Mucosa of gallbladder (tissue), 1 donor: Measurements from ENCODE around the gene MUC5AC. TPM values are rescaled to one million over a fixed set of nuclear protein-coding genes. Genes with fewer than 3 reads are reported as not detected.

Source experiments
- DNase-seq: peaks from one replicate; pipeline ENCODE4 v3.0.0-alpha.2; 2020; ENCODE audit warnings: low spot score
- total RNA-seq: library from RNA; stranded (reverse); gene quantifications from one replicate; pipeline ENCODE4 v1.2.1, GENCODE V29; 2021
- donor health status: DM: no; HTN: no; CAD: no.

Gene MUC5AC
- total RNA-seq, 1 donor from 2014 or later = 18.6 TPM

DNA sequence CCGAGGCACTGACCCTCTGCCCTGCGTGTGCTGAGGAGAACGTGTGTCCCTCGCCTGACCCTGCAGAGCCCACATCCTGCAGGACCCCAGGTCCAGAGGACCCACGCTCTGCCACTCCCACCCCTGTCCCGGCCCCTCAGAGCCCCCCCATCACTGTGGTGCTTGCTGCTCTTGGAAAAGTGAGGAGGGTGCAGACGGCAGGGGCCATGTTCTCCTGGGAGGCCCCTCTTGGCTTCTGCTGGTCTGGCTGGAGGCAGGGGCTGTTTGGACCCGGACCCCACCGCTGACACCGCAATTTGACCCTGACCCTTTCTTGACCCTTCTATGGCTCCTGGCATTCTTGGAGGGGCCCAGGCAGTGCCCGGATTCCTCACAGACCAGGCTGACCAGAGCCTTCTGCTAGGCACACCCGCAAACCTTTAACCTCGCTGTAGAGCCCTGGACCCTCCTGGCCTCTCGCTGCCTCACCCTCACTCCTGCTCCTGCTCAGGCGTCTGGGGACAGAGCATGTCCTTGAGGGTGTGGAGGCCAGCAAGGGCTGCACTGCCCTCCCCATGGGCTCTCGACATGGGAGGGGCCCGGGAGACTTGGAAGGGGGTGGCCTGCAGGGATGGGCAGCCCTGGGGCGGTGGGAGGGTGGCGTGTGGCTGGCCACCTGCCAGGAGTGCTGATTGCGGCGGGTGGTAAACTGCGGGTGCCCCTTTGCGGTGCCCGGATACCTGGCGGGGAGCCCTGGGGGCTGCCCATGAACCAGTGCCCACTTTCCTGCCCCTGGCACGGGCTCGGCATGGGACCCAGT lies 37.0 kb upstream of the MUC5AC start:
- no peak for DNase-seq

GRCh38 chr11:1121331-1121812 lies 36.4 kb upstream of the MUC5AC start:
- no peak for DNase-seq

DNA sequence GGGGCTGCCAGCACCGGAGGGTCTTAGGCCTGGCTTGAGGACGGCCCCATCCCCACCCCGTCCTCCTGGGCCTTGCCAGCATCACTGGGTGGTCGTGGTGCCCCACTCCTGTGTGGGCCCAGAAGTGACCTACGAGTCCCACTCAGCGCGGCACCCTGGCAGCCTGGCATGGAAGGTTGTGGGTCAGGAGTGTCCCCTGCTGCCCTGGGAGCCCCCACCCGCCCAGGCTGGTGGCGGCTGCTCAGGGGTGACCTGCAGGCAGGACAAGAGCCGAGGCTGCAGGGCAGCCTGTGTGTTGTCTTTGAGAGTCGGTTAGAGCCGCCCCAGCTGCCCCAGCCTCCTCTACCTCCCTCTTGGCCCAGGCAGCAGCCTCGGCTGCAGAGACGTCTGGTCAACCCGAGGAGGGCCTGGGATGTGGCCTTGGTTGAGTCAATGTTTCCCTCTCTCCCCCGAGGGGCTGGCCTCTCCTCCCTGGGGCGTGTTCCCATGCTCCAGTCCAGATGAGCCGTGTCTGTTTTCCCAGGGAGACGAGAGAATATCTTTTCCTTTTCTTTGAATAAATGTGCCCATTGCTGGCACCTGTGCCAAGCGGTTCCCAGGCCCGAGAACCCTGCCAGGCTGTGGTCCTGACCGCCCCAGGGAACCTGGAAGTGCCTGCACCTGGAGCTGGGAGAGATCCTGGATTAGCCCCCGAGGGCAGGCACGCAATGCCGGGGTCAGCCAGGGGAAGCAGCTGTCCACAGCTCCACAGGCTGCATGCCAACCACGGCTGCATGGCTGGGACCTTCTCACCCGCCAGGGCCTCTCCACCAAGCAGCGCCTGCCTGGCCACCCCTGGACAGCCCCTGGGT lies 35.7 kb upstream of the MUC5AC start:
- DNase-seq = no peak

GRCh38 chr11:1122664-1123002 lies 35.1 kb upstream of the MUC5AC start:
- DNase-seq = no peak

GRCh38 chr11:1123970-1124369 lies 33.8 kb upstream of the MUC5AC start:
- DNase-seq = no peak

GRCh38 chr11:1125803-1126202 lies 31.9 kb upstream of the MUC5AC start:
- no peak for DNase-seq

- no peak for DNase-seq
Measured at GRCh38 chr11:1126491-1126926, 31.2 kb upstream of the MUC5AC start.

DNA sequence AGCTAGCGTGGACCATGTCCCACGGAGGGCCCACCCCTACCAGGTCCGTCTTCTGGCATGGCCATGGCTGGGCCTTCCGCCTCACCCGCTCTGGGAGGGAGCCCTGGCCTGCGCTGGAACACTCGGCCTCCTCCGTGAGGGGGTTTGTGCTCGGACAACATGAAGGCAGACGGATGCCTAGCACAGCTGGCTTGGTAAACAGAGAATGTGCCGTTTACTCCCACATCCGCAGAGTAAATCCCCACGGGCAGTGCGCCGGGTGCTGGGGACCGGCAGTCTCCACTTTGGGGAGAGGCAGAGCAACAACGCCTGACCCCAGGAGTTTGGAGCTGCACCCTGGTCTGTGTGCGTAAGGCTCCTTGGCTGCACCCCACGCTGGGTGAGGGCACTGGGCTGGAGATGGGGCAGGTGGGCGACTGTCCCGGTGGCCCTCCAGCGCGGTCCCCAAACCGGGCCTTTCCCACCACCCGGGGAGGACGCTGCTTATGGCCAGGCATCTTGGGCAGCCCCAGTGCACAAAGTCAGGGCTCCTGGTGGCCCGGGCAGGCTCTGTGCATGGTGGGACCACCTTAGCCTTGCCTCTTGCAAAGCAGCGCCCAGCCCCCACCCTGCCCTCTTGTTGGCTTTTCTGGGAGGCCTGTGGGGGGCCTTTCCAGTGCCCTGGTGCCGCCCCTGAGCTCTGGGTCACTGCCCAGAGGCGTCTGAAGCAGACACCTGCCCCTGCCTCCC lies 30.7 kb upstream of the MUC5AC start:
- no peak for DNase-seq

GRCh38 chr11:1127664-1128162 lies 30.0 kb upstream of the MUC5AC start:
- DNase-seq = no peak

- no peak for DNase-seq
Measured at GRCh38 chr11:1128311-1129142, 29.2 kb upstream of the MUC5AC start.

DNA sequence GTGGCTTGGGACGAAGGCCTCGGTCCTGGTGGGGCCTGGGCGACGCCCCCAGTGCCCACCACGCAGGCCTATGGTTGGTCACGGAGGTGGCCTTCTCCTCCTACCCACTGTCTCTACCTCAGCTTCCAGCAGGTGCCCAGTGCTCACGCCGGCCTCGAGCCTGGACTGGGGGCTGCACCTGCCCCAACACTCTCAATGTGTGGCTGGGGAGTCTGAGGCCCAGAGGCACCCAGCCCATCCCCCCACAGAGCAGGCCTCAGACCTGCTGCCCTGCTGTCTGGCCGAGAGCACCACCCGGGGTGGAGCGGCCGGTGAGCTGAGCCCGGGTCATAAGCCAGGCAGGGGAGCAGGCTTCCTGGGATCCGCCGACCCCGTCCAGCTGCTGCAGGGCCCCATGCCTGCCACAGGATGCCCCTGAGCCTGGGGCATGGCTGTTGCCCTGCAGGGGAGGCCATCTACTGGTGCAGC lies 28.6 kb upstream of the MUC5AC start:
- DNase-seq = no peak

DNA sequence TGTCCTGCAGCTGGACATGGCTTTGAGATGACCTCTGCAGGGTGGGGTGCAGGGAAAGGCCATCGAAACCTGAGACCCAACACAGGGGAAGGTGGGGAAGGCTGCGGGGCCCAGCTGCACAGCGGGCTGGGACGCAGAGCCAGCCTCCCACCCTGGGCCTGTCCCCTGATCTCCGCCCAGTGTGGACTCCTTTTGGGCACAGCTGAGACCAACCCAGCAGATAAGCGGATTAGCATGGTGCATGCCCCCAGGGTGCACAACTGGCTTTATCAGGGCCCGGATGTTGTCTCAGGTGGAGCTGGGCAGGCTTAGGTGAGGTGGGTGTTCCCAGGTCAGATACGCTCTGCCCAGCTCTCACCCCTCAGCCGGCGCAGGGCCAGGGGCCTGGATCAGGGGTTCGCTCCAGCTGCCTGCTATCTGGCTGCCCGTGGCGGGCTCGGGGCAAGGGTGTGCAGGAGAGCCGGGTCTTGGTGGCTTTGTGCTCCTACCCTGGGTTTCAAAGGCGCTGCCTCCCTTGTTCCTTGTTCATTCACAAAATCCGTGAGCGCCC lies 28.1 kb upstream of the MUC5AC start:
- no peak for DNase-seq

- peak; percentile 9 for DNase-seq
Measured at GRCh38 chr11:1130276-1131032, 27.3 kb upstream of the MUC5AC start.

DNA sequence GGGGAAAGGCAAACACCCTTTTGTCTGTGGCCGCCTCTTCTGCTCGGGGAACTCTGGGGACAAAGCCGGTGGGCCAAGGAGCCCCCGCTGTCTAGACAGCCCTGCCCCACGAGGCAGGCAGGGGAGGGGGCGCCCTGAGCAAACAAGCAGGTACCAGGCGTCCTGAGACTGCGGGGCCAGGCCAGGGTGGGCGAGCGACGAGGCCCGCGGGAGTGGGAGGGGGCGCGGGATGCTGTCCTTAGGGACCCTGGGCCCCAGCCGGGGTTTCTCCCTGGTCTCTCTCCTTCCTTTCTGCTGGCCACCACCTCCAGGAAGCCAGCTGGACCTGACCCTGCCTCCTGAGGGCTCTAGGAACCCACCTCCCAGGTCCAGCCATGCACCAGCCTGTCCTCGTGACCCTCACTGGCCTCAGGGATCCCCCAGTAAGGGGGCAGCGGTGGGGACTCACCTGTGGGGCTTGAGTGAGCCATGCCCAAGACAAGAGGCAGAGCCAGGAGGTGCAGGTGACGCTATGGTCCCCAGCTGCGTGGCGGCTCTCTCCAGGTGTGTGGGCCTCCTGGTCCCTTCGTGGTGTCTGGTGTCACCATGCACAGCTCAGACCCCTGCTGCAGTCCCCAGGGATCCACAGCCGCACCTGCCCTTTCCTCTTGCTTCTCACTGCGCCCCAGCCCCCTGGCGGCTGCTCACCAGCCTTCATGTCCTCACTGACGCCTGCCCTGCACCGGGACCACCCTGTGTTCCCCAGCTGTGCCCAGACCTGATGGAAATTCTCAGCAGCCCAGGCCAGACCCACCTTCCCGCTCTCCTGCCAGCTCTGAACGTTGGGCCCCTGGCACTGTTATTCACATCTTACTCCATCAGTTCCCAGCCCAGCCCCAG lies 26.5 kb upstream of the MUC5AC start:
- peak; percentile 6 for DNase-seq

DNA sequence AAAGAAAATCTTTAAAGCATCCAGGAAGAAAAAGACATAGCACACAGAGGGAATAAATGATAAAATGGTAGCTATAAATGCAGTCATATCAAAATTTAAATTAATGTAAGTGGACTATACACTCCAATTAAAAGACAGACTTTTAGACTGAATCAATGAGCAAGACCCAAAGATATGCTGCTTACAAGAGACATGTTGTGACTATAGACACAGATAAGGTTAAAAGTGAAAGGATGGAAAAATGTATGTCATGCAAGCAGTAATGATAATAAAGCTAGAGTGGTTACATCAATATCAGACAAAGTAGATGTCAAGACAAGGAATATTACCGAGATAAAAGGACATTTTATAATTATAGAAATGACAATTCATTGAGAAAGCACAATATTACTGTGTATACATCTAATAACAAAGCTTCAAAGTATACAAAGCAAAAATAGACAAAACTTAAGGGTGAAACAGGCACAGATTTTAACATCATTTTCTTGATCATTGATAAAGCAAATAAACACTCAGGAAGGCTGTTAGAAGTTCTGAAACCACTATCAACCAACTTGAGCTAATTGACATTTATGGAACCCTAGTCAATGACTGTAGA lies 22.8 kb upstream of the MUC5AC start:
- no peak for DNase-seq

DNA sequence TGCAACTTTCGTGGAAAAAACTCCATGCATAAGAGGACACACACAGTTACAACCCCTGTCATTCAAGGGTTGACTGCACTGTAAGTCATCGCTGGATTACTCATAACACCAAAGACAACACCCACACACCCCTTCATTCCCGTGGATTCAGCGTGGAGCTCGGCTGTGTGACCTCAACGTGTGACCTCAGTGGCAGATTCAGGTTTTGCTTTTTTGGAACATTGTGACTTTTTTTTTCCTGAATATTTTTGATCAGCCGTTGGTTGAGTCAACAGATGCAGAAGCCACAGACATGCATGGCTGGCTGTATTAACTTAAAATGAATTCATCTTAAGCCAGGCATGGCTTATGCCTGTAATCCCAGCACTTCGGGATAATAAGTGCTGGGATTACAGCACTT lies 19.7 kb upstream of the MUC5AC start:
- no peak for DNase-seq

GRCh38 chr11:1139441-1140083 lies 18.2 kb upstream of the MUC5AC start:
- DNase-seq = peak; percentile 25
